GM13977 (cell line): ENCODE measurements around the gene WDR45B.
"Not testable (repeated sequence)": the region's sequence is repeated elsewhere in the genome, so short reads cannot be mapped to it uniquely, and the experiment has no call there.

Source experiments
- DNase-seq: peaks from one replicate; pipeline ENCODE4 v3.0.0; 2012; ENCODE audit warnings: low spot score
- CTCF ChIP-seq: IDR thresholded peaks from 2 replicates; pipeline ENCODE4 v1.5.1; 2012; ENCODE audit warnings: mild to moderate bottlenecking, control low read depth; ENCODE audit not compliant: insufficient read depth; ENCODE audit errors: extremely low read depth, missing control alignments
- in situ Hi-C: fragments of 300-500 bp; cut with MboI; formaldehyde crosslinking; loops from one replicate; pipeline ENCODE4 v1.12.0; 2022; ENCODE audit warnings: low sequenced_read_pairs, low pct_unique_long_range_greater_than_20kb, mixed read lengths, inconsistent platforms; ENCODE audit not compliant: unreplicated experiment

Gene WDR45B

GRCh38 chr17:82658331-82658730, 10.1 kb upstream of the WDR45B start:
- no peak for TF ChIP-seq CTCF
- no peak for DNase-seq
- in situ Hi-C loops = loop anchor here (10.0 kb wide), 1 partner anchor 106 kb away; no protein-coding TSS in a partner anchor

GRCh38 chr17:82657926-82658325, 9.7 kb upstream of the WDR45B start:
- TF ChIP-seq CTCF = no peak
- no peak for DNase-seq
- in situ Hi-C loops = loop anchor here (10.0 kb wide), 1 partner anchor 107 kb away; no protein-coding TSS in a partner anchor

- no peak for TF ChIP-seq CTCF
- in situ Hi-C loops = loop anchor here (10.0 kb wide), 1 partner anchor 109 kb away; no protein-coding TSS in a partner anchor
- DNase-seq = no peak
Observed at GRCh38 chr17:82656266-82656665, 8.0 kb upstream of the WDR45B start.

DNA sequence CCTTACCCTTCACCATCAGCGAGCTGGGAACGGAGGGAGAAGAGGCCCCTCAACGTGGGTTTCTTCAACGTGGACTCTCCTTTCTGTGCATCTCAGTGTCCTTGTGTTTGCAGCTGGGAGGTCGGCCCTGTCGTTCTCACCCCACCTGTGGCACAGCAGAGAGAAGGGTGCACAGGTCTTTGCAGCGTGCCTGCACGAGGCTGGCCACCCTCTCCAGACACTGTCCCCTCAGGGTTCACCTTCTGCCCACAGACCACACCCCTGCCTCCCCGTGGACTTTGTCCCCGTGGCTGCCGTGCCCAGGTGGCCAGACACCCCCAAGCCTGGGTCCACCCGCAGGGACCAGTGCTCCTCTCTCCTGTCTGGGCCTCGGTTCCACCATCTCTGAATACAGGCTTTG, 7.3 kb upstream of the WDR45B start:
- TF ChIP-seq CTCF = no peak
- in situ Hi-C loops = loop anchor here (10.0 kb wide), 1 partner anchor 109 kb away; no protein-coding TSS in a partner anchor
- DNase-seq = no peak

- no peak for TF ChIP-seq CTCF
- in situ Hi-C loops = loop anchor here (10.0 kb wide), 1 partner anchor 110 kb away; no protein-coding TSS in a partner anchor
- no peak for DNase-seq
Observed at GRCh38 chr17:82655038-82655479, 6.8 kb upstream of the WDR45B start.

- not testable (repeated sequence) for DNase-seq
- in situ Hi-C loops = loop anchor here (10.0 kb wide), 1 partner anchor 110 kb away; no protein-coding TSS in a partner anchor
Observed at GRCh38 chr17:82654611-82655010, 6.4 kb upstream of the WDR45B start.

DNA sequence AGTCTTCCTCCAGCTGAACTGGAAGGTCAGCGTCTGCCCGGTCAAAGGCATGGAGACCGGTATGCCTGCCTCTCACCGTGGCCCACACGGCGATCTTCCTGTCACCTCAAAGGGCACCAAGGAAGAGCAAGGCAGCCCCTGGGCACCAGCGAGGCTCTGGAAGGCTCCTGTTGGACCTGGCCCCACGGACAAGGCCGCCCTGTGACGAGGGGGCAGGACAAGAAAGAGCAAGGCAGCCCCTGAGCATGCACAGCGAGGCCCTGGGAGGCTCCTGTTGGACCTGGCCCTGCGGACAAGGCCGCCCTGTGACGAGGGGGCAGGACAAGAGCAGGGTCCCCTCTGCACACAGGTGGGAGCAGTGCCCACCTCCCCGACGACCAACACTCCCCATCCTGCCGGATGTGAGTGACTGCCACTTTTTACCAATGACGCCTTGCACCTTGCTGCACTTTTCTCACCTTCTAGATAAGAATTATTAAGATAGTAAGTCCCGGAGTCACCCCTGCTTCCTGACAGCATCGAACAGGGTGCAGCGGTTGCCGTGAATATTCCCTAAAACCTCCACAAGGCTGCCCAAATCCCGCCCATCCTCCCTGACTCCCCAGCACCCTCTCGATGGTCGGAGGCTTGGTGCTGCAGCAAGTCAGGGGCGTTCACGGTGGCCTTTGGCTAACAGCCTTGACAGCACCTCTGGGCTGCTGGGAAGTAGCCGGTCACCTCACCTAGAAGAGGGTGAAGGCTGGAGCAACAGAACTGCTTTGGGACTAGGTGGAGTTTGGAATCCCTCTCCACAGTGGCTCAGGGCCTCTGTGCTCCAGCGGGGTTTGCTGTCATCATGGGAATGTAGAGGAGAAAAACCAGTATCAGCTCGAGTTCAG, 5.6 kb upstream of the WDR45B start:
- in situ Hi-C loops = loop anchor here (10.0 kb wide), 1 partner anchor 111 kb away; no protein-coding TSS in a partner anchor

More for the DNA sequence above, 5.6 kb upstream of the WDR45B start:
- no peak for TF ChIP-seq CTCF
- DNase-seq = no peak
